HG02970 (cell line): ENCODE measurements around the gene CCDC178.

Experiments
- ATAC-seq: cut with Tn5 transposase; IDR thresholded peaks from one replicate; pipeline ENCODE4 v1.9.1; 2021; ENCODE audit warnings: mild to moderate bottlenecking, moderate library complexity, moderate number of reproducible peaks; ENCODE audit not compliant: unreplicated experiment, low FRiP score

Gene CCDC178

DNA sequence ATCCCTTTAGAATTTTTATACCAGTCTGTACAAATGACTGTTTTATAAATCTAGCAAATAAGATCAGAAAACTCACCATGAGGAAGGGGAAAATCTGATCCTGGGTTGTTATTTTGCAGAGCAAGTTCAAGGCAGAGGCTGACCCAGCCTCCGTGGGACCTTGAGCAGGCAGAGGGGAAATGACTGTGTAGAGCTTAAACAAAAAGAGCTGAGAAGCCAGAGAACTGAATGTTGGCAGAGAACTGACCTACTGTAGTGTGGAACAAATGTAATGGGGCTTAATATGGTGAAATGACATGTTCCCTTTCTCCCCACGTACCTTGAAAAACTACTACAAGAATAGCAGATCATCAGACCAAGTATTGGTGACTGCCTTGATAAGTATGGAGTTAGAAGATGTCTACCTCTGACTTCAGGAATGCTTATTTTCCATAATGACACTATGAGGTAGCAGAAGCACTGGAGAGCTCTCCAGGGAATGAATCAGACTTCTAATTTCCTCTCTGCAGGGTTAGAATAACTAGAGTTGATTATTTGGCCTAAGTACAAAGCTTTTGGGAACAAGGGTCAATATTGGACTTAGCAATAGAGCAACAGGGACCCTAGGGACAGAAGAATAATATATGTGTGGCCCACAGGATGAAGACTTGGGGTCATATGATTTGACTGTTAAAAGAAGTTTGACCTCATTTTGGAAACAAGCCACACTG, 304.4 kb downstream of the CCDC178 start:
- no peak for ATAC-seq

DNA sequence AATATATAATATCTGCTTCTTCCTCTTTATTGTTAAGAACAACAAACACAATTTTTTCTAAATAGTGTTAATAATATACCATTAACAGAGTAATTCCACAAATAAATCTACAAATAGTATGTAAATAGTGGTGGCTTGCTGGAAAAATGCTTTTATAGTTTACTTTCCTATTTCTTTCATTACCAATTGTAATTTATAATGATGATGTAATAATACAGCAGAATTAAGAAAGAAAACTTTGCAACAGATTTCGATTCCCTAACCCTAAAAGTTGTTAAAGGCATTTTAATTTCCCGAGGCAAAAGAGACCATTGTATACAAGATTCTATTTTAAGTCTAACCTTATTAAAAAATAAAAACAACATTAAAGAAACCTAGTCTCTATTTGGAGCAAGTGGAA, 307.9 kb downstream of the CCDC178 start:
- ATAC-seq = no peak

DNA sequence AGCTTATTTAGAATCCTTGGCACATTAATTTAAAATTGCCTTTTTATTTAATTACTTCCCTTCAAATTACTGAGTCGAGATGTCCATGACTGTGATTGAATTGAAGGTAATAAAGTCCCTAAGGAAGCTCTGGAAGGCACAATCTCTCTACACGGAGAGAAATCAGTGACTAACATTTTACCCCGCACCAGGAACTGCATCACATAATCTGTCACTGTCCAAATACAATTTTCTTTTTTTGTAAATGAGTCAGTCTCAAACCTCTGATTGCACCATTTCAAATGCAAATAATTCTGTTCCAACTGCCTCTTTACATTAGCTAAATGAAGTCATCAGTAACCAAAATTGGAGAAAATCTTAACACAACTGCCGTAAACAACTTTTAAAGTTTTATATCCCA, 311.9 kb downstream of the CCDC178 start:
- no peak for ATAC-seq

DNA sequence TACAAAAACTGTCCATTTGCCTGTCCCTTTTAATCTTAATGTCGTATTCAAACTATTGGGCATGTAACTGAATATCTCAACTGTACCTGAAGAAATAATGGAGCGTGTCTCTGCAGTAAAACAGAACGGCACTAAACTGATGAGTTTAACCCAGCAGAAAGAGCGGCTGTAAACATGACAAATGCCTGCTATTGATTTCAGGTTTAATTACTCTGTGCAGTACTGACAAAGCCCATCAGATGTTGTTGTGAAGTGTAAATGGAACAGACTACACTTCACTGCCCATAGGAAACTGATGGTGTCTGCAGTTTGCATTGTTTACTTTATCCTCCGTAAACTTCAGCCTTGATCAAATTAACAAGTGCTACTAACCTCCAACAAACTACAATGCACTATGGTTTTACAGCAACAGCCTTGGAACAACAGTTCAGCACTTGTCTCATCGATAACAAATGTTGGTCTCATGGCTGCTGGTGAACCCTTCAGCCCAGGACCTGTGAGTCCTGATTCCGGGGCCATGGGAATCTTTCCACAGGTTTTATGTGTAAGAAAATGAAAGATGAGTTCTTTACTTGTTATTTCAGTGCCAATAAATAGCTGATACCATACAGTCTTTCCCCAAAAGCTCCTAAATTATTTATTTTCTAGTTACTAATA, 316.5 kb downstream of the CCDC178 start:
- no peak for ATAC-seq

DNA sequence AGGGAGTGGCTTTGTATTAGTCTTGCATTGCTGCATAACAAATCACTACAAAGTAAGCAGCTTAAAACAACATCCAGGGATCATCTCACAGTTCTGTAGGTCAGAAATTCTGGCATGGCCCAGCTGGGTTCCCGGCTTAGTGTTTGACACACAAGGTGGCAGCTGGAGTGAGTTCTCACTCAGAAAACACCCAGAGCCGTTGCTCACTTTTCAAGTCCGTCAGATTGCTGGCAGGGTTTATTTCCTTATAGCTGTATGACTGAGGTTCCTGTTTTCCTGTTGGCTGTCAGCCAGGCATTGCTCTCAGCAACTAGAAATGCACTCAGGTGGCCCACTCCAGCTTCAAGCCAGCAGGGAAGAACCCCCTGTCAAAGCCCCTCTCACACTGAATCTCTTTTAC, 324.1 kb downstream of the CCDC178 start:
- ATAC-seq = no peak

DNA sequence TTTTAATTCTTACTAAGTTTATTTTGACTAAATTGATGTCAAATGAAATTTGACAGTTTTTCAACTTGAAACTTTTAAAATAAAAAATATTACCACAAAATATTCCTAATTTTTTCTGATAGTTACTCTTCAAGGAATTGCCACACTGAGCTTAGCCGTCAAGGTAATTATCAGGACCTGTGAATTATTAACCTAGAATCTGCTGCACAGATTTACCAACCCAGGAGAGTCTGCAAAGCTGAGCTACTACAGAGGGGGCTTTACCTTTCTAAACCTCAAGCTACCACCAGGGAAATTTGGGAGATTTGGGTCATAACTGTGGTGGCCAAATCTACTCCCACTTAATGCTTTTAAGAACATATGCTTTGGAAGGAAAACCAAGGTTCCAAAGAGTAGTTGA, 324.6 kb downstream of the CCDC178 start:
- no peak for ATAC-seq

DNA sequence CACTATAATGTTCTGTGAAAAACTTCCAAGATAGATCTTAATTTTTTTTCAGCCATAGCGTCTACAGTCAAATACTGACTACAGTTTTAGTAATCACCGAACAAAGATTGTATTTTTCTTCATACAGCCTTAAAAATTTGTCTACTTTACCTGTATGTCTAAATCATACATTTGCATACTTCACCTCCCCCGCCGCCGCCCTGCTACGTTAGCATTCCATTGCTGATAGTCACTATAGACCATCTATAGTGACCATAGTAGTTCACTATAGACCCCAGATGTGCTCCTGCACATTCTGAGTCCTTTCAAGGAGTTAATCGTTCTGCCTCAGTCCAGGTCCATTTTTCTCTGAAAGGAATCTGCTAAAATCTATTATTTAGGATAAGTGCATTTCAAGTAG, 325.0 kb downstream of the CCDC178 start:
- ATAC-seq = no peak

DNA sequence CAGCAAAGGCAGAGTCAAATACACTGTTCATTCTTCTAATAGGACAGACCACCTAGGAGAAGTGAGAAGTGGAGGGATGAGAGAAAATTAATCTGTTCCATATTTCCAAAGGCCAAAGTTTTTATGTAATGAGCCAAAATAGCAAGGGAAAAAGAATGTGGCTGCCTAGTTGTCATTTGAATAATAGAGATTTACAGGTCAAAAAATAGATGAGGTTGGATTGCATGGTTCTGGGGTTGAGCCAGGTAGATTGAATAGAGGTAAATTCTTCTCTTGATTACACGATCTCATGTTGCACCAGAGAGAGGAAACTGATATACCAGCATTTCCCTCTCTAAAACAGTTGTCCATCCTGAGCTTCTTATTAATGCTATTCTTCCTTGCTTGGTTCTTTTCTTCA, 325.8 kb downstream of the CCDC178 start:
- no peak for ATAC-seq

DNA sequence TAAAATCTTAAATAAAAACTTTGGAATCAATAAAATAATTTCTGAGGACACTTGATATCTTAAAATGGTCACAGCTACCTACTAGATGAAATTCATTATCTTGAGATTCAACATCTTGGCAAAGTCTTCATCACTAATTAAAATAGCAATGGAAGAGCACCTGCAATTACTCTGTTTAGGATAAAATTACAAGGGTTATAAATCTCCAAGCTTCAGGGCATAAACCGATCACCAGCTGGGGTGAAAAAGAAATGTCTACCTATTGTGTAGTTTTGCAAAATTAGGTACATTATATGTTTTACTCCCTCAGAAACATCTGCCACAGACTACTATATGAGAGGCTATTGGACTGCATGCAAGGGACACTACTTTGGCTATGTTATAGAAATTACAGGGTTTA, 327.1 kb downstream of the CCDC178 start:
- ATAC-seq = no peak

DNA sequence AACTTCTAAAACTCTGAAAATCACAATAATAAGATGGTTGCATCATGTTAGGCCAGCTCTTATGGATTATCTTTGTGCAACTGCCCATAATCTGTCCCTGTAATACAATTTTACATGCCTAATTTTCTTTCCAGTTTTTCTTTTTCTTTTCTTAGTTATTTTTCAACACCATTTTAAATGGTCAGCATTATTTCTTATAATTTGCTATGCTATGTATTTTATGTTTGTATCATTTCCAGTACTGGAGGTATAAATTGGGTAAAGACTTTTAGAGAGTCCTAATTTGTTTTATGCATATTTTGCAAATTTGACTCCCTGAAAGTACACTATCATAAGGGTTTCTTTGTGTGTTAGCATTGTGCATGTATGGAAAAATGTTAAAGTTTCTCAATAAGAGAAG, 333.0 kb downstream of the CCDC178 start:
- no peak for ATAC-seq

DNA sequence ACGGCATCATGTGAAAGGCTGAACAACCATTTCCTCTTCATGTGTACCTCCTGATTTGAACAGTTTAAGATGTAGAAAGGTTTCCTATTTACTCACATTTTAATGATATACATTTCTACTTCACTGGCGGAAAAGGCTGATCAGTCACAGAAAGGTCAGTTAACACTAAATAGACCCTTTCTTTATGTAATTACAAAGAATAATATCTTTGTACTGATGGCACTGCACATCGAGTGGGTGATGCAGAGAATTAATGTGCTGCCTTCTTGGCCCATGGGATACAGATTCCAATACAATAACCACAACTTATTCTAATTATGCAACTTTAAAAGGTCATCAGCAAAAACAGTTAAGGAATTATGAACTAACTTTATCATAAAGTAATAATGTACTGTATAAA, 339.2 kb downstream of the CCDC178 start:
- ATAC-seq = no peak

DNA sequence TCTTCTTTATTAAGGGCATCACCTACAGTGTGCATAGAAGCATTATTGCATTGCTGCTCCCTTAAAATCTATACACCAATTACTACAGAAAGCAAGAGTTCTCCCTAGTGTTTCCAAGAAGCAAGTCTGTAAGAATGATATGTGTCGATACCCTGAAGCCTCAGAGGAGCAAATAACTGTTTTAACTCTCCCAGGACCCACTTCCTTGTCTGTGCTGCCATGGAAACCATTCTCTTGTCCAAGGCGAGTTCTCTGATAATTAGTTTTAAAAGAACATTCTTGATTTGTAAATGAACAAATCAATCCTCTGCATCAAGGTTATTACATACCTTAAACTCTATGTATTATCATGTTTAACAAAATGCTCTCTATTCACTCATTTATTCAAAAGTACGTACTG, 340.9 kb downstream of the CCDC178 start:
- no peak for ATAC-seq

DNA sequence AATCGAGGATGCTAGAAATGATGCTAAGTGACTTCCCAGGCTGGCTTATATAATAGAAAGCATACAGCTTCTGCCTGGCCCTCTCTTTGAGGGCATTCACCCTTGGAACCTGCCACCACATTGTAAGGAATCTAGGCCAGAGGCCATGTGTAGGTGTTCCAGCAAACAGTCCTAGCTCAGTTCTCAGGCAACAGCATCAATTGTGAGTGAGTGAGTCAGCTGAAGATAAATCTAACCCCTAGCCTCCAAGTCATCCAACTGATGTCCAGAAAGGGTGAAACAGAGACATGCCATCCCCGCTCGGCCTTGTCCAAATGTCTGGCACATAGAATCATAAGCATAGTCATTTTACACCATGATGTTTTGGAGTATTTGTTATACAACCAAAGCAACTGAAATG, 343.4 kb downstream of the CCDC178 start:
- ATAC-seq = no peak

DNA sequence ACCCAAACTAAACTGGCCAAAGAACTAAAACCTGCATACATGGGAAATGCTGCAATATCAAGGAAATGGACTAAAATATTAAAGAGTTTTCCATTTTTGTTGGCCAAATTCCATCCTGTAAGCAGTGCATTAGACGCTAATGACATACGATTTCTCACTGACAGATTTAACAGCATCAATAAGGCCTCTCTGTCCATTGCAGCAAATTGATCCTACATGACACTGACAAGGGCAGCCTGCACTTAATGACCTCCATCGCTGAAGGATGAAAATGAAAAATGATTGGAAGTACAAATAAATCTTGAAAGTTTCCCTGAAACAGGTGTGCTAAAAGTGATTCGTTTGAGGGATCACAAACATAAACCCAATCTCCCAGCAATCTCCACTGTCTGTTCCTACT, 350.1 kb downstream of the CCDC178 start:
- ATAC-seq = no peak

DNA sequence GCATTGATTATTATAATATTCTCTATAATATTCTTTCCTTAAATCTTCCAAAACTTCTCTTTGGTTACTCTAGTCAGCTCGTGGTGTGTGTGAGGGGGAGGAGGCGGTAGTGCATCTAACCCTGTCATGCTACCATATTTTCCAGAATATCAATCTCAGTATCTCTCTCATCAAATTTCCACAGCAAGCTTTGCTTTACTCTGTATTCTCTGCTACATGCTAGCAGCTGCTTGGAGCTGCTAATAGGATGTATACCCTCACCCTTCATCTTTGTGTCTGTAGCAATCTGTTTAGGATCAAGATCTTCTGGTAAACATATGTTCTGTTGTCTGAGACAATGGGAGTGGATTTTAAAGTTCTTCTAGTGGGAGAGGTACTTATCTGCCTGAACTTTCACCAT, 363.9 kb downstream of the CCDC178 start:
- no peak for ATAC-seq

DNA sequence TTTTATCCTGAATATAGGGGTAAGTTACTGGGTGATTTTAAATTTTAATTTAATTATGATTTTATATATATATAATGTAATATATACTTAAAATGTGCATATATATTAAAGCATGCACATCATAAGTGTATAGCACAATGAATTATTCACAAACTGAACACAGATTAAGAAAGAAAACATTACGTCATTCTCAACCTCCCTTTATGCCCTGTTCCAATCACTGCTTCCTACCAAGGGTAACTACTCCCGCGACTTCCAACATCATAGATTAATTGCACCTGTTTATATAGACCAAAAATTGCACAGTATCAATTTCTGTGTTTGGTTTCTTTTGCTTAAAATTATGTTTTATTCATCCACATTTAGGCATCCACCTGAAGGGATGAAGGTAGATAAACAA, 366.4 kb downstream of the CCDC178 start:
- ATAC-seq = no peak

DNA sequence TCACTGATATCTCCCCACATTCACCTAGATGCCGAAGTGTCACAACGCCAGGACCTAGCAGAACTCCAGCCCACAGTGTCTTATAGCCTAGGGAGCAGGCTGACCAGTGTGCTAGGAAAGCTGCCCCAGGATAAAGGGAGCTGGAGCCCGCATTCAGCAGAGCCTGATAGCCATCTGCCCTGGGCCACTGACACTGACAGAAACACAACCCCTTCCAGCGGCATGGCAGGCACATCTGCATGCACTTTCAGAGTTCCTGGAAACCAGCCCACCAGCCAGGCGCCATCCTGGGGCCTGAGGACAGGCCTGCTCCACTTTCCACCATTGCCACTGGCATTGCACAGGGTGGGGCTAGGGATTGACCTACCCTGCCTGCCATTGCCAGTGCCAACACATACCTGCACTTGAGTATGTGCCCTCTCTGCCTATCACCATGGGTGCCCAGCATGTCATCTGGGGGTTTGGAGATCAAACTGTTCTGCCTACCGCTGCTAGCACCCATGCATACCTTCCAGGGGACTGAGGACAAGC, 377.6 kb downstream of the CCDC178 start:
- no peak for ATAC-seq

DNA sequence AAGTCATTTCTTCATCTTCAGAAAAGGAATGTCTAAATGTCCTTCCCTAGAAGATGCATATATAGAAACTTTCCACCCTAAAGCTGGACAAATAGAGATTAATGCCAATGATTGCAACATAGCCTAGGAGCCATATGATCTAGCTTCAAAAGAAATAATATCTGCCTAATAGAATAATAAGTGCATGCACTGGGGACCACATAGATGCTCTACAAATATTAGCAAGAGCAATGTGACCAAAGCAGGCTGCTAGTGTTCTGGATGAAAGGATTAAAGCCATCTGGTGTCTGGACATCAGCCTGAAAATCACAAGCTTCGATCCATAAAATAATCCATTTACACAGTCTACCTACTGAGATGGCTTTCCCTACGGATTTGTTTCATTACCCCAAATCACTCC, 387.6 kb downstream of the CCDC178 start:
- no peak for ATAC-seq

DNA sequence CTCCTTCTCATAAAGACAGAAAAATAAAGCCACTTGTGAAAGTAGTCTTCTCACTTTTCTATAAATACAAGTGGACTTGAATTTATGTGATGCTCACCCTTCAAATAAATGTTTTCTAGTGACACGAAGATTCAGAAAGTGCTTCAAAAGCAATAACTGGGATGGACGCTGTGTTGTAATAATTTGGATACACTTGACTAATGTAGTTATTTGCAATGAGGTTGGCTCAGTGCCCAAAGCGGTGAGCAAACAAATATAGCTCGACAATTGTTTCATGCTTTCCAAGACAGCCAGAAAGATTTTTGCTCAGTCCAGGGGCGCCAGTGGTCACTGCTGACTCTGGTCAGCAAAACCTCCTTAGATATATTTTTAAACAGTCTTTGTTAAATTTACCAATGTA, 389.1 kb downstream of the CCDC178 start:
- no peak for ATAC-seq

DNA sequence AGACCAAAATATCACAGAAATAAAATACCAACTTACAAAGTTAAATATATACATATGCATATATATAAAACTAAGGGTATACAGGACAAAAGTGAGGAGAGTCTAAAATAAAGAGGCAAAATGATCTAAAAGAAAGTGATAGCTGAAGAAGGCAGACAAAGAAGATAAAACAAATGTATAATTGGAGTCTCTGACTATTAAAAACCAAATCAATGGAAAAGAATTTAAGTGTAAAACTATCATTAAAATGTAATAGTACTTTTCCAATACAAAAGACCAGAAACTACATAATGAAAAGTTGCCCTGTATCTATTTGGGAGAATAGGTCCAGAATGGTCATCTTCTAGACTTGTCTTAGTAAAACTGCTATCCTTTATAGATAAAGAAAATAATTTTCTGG, 400.3 kb downstream of the CCDC178 start:
- ATAC-seq = no peak

DNA sequence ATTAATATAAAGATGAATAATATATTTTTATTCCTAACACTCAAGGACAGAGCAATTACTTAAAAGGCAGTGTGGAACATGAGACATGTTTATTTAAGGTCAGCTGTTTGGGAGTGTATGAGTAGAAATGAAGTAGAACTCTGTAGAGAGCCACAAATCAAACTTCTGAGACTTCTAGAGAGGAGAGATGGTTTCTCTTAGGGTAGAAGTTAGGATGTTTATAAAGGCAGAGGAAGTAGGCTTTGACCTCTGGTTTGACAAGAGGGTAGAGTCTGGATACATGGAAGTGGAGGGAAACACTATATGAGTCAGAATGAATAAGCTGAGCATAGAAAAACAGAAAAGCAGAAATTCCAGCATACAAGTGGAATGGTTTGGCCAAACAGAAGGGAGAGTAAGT, 405.6 kb downstream of the CCDC178 start:
- no peak for ATAC-seq

DNA sequence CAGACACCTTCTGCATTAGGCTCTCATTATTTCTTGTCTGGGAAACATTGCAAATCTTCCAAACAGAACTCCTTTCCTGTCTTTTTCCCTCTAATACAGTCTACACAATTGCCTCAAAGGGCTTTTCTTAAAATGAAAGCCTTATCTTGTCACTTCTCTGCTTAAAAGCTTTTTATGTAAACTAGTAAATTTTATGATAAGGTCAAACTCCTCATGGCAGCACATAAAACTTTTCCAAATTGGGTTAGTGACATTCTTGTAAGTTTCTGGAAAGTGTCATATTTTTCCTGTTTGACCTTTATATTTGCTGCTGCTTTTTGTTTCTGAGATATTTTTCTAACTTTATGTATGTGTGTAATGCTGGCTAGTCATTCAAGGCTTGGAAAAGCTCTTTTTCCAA, 406.3 kb downstream of the CCDC178 start:
- ATAC-seq = no peak
